ENCODE results near the gene SLF1. TPM values are rescaled to one million over a fixed set of nuclear protein-coding genes. Genes with fewer than 3 reads are reported as not detected.

Gene SLF1
- polyA plus RNA-seq, 4 donors, result 11.9 to 15.0 (median 12.9) TPM

GRCh38 chr5:94707359-94707758 is 88.9 kb downstream of the SLF1 start:
- DNase-seq (ENCODE audit: low read depth in 4 of 4, low spot score in 3 of 4), result peak in 1 of 4 donors; percentile 41

DNA sequence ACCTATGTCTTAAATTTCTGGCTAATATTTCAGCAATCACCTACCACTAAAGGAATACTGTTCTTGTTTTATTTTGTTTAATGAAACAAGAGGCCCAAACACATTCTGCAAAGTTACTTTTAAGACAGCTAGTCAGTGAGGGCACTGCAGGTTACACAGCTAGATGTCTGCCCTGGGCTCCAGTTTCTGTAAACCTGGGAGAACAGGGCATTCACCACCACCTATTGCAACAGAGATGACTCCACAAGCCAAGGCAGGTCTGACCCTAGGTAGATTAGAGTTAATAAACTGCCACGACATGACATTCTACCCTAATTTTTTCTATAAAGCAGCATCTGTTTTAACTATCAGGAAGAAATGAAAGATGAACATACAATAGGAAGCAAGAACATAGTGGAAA is 90.8 kb downstream of the SLF1 start:
- DNase-seq (ENCODE audit: low read depth in 4 of 4, low spot score in 3 of 4), result no peak

GRCh38 chr5:94711785-94712184 is 93.3 kb downstream of the SLF1 start:
- no peak for DNase-seq (ENCODE audit: low read depth in 4 of 4, low spot score in 3 of 4)

GRCh38 chr5:94715768-94716167 is 97.3 kb downstream of the SLF1 start:
- DNase-seq (ENCODE audit: low read depth in 4 of 4, low spot score in 3 of 4), result no peak

- DNase-seq (ENCODE audit: low read depth in 4 of 4, low spot score in 3 of 4), result no peak
Measured at GRCh38 chr5:94725142-94725541, 106.7 kb downstream of the SLF1 start.

DNA sequence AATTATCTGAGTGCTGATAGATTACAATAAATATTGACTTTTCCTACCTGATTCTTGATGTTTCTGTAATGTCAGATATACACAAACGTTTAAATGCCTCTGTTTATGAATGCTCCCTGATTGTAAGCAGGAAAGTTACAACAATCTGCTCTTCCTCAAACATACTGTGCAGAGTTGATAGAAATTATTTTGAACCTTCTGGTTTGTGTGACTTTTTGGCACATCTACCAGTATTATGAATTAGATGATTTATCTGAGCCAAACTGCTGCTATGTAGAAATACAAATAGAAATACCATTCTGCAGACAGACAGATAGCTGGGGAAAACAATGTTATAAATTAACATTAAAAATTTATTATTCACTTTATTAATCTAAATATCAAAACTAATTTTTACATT is 113.0 kb downstream of the SLF1 start:
- DNase-seq (ENCODE audit: low read depth in 4 of 4, low spot score in 3 of 4), result no peak

DNA sequence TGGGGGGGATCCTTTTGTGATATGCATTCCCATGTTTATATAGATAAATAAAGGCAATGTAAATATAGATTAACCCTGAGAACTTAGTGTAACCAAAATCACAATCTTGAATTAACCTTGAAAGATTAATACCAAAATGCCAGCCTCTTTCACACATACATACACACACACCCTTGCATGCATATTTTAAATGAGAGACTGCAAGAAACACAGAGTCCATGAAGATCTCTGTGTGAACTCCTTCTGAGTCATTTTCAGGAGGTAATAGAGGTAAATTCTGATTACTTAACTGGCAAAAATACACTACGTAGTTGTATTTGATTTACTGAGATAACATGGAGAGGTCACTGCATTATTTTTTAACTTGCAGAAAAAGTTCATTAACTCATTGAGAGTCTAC is 118.0 kb downstream of the SLF1 start:
- DNase-seq (ENCODE audit: low read depth in 4 of 4, low spot score in 3 of 4), result no peak

DNA sequence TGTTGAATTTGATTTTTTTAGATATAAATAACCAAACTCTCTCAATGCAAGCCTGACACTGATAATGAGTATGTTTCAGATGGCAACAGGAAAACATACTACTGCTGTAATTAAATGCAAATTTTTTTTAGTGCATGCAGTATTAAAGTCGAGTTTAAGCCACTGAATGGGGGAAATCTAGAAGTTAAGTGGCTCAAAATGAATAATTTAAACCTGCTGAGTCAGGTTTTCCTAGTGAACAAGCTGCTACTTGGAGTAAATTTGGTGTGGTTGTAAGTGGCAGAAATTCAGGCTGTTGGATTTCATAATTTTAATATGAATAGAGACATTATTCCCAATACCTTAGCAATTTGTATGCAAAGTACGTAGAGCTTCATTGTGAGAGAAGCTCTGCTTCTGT is 121.8 kb downstream of the SLF1 start:
- no peak for DNase-seq (ENCODE audit: low read depth in 4 of 4, low spot score in 3 of 4)

DNA sequence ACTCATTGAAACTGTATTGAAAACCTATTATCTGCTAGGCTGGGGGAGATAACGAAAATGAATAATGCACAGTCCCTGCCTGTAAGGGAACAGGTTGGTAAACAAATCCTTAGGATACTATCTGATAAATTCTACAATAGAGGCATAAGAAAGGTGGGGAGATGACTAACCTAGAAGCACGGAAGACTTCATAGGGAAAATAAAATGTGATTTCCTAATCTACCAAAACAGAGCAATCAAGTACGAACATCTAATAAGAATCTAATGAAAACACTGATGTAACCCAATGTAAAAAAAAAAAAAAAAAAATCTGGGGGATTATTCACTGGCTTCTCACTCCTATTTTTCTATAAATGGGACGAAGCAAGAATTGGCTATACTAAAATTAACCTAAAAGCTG is 124.4 kb downstream of the SLF1 start:
- no peak for DNase-seq (ENCODE audit: low read depth in 4 of 4, low spot score in 3 of 4)

DNA sequence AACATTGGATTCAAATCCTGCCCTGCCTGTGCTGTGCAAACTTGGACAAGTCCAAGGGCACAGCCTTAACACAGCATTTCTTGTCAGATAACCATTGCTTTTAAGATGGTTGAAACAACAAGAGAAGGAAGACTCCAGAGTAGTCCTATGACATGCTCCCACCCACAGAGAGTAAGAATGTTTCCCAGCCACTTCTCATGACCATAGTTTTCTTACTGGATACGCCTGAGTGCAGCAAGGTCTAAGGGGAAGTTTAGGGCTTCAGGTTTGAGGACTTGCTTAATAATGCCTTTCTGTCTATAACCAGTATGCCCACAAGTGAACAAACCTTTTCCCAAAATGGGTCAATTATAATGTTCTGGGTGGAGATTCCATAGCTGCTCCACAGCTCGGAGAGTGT is 126.4 kb downstream of the SLF1 start:
- DNase-seq (ENCODE audit: low read depth in 4 of 4, low spot score in 3 of 4), result no peak

GRCh38 chr5:94745786-94746730 is 127.6 kb downstream of the SLF1 start:
- DNase-seq (ENCODE audit: low read depth in 4 of 4, low spot score in 3 of 4), result no peak

GRCh38 chr5:94746731-94747124 is 128.3 kb downstream of the SLF1 start:
- DNase-seq (ENCODE audit: low read depth in 4 of 4, low spot score in 3 of 4), result no peak

Other genes starting within 250 kb of the SLF1 start
- gene KIAA0825, start 65 bp upstream of the SLF1 start, polyA plus RNA-seq (ENCODE audit: insufficient read length in 4 of 4), result 1 to 10 TPM; 4.2 to 5.4 (median 5.0) TPM

Data from right renal pelvis (tissue), 4 donors.